Fibroblast of mammary gland (primary cell): ENCODE measurements around the gene RIT2.

Experiments used
- DNase-seq: peaks from one replicate; pipeline ENCODE4 v3.0.0-alpha.2; 2010; ENCODE audit warnings: low read depth
- H3K4me3 ChIP-seq: 2 replicates; pipeline ENCODE4 v1.5.1; 2011; ENCODE audit warnings: low read depth, mild to moderate bottlenecking, low read length, moderate library complexity; ENCODE audit not compliant: control insufficient read depth
- CTCF ChIP-seq: conservative IDR thresholded peaks from 2 replicates; pipeline ENCODE4 v1.5.1; 2011; ENCODE audit warnings: low read depth, low read length, inconsistent platforms; ENCODE audit not compliant: control insufficient read depth, insufficient read depth

Gene RIT2

GRCh38 chr18:43029414-43029813 lies 86.1 kb downstream of the RIT2 start:
- H3K4me3 ChIP-seq: no peak overlapping the region
- no peak for DNase-seq
- TF ChIP-seq CTCF: no peak

DNA sequence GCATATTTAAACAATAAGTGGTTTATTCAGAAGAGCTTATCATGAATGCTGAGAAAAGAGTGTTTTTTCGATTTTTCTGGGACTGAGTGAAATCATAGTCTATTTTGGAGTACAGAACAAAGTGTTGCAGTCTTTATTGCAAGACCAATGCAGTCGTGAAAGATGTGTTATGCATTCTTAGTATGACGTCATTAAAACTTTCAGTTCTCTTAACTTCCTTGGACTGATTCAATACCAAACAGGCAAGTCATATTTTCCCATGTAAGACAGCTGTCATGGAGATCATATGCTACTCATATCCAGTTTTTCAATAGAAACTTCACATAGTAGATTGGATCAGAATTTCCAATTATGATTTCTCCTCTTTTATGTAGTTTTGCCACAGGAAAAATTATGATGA lies 92.6 kb downstream of the RIT2 start:
- DNase-seq: no peak
- TF ChIP-seq CTCF: no peak
- H3K4me3 ChIP-seq: no peak overlapping the region

DNA sequence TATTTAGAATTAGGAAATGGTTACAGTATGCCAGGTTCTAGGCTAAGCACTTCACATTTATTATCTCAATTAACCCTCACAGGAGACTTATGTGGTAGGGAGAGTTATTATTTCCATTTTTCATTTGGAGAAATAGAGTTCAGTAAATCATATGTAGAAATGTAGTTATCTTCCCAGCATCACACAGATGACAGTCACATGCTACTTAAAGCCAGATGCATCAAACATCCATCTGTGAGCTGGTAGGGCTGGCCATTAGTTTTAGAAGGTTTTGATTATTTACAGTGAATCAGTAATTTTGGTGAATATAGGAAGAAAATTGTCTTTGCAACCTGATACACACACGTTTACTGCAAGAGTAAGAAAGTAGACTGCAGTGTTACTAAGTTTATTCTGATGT lies 97.9 kb downstream of the RIT2 start:
- no peak for DNase-seq
- TF ChIP-seq CTCF: no peak
- H3K4me3 ChIP-seq: no peak overlapping the region

DNA sequence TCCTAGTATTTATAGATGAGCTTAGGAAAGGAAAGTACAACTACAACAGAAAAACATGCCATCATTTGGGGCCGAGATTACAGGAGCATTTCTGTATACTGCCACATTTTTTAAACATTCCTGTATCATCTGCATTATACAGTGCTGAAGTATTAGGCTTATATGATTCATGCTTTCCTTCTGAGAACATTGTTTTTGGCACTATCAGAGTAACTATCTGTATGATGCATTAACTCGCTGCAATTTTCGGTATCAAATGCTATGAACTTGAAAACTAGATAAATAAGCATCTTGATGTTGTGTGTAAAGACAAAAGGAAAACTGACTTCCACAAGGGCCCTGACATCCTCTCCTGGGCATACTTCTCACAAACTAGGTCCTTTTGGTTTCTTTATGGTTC lies 102.0 kb downstream of the RIT2 start:
- TF ChIP-seq CTCF: no peak
- peak; percentile 13 for DNase-seq
- H3K4me3 ChIP-seq: no peak overlapping the region

DNA sequence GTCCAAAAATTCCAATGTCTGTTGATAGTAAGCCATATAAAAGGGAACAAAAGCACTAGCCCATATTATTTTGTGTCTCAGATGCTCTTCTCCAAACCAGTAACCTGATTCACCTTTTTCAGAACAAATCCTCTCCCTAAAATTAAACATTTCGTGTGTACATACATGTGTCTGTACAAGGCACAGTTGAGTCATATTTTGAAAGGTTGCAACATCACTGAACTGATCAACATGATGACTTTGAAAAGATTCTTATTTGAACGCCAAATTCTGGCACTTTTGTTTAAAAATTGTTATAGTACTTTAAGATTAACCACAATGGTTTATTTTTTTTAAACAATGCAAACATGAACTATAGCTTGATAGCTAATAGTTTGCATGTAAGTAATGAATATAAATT lies 102.5 kb downstream of the RIT2 start:
- DNase-seq: peak; percentile 35
- no peak for TF ChIP-seq CTCF
- H3K4me3 ChIP-seq: no peak overlapping the region

DNA sequence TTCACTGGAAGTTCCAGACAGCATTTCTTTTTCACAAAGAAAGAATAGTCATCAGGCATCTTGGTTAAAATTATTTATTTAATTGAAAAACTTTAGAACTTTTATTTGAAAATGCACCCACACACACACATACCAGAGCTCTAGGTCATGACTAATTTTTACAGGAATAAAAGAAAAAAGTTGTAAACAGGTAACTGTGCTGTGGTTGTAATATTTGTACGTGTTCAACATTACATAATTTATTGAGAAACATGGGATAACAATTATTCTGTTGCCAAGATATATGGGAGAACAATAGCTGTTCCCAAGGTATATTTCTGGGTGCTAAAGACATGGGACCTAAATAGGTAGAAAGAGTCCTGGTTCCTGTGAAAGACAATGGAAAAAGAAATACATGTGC lies 104.9 kb downstream of the RIT2 start:
- no peak overlapping the region for H3K4me3 ChIP-seq
- no peak for DNase-seq
- no peak for TF ChIP-seq CTCF

GRCh38 chr18:43009674-43010073 lies 105.8 kb downstream of the RIT2 start:
- TF ChIP-seq CTCF: no peak

More at GRCh38 chr18:43009674-43010073, 105.8 kb downstream of the RIT2 start:
- DNase-seq: peak; percentile 5
- H3K4me3 ChIP-seq: no peak overlapping the region
